Activated T-helper 2 cell treated with anti-CD3 and anti-CD28 coated beads, Interferon-gamma antibody, Interleukin-2, Interleukin-4, amounts not matched to agents 10 μg/mL and 5 μg/mL and 100 μg/mL, durations not matched to agents 14 hours and 24 hours and 36 hours (primary cell): ENCODE measurements around the gene GBGT1. TPM values are rescaled to one million over a fixed set of nuclear protein-coding genes. Genes with fewer than 3 reads are reported as not detected.
"Not testable (repeated sequence)": the region's sequence is repeated elsewhere in the genome, so short reads cannot be mapped to it uniquely, and the experiment has no call there.

Experiments used
- DNase-seq: peaks from one replicate; pipeline ENCODE4 v3.0.0; 2021; ENCODE audit warnings: low spot score
- H3K27ac Mint-ChIP-seq: one replicate; pipeline ENCODE4 v1.8.0; 2021; ENCODE audit warnings: mixed read lengths
- H3K27me3 Mint-ChIP-seq: one replicate; pipeline ENCODE4 v1.8.0; 2021; ENCODE audit warnings: low read depth, mixed read lengths
- H3K36me3 Mint-ChIP-seq: one replicate; pipeline ENCODE4 v1.8.0; 2021; ENCODE audit warnings: low read depth, mixed read lengths
- H3K4me1 Mint-ChIP-seq: one replicate; pipeline ENCODE4 v1.8.0; 2021; ENCODE audit warnings: low read depth, mixed read lengths
- H3K4me3 Mint-ChIP-seq: one replicate; pipeline ENCODE4 v1.8.0; 2021; ENCODE audit warnings: low read depth, mild to moderate bottlenecking, moderate library complexity, mixed read lengths
- H3K9me3 Mint-ChIP-seq: one replicate; pipeline ENCODE4 v1.8.0; 2021; ENCODE audit warnings: mixed read lengths
- intact Hi-C: fragments of 100-400 bp; cut with micrococcal nuclease; formaldehyde crosslinking; loops from one replicate; pipeline ENCODE4 v1.15.1; 2023
- total RNA-seq: library from RNA; stranded (reverse); gene quantifications from 2 replicates; pipeline ENCODE4 v1.2.3, GENCODE V29; 2022

GBGT1 gene
- 6.8 and 7.4 TPM in 2 replicates for total RNA-seq

DNA sequence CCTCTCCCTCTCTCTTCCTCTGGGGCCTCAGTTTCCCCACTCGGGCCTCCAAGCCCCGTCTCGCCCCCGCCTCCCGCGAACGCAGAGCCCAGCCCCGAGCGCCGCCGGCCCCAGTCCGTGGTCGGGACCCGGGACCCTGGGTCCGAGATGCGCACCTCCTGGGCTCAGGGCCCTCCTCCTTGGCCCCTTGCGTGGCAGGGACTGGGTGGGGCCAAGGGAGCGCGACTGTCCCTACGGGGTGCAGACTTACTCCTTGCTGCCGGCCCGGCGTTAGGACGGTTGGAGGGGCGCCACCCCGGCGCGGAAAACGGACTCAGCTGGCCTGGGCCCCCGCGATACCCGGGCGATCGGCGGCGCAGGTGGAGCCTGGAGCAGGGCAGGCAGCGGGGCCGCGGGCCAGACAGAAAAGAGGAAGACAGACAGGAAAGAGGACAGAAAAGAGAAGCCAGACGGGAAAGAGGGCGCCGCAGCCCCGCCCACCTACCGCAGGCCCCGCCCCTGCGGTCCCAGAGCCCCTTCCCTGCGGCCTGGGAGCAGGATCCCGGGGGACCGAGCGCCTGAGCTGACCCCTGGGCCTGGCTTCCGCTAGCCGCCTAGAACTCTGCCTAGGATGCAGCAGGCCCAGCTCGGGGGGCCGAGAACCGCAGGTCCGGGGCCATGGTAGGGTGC, at the start of gene GBGT1:
GBGT1 (minus strand) TSS at position 411 of the 669 bp plus-strand sequence. CDS start 1,502 bp downstream, outside the sequence.
- Mint-ChIP-seq H3K27me3 (peaks cover 7% of the 10 kb centered on the region), H3K27ac (no peak within 1 kb of the TSS), H3K9me3 (no peaks in the 10 kb centered on the region), H3K4me3 (peak within 1 kb of the TSS; percentile 75), H3K36me3 (peaks cover 4% of the 10 kb centered on the region), H3K4me1 (peaks cover 3% of the 10 kb centered on the region)
- intact Hi-C loops: no loop called here
- DNase-seq: peak; percentile 31

DNA sequence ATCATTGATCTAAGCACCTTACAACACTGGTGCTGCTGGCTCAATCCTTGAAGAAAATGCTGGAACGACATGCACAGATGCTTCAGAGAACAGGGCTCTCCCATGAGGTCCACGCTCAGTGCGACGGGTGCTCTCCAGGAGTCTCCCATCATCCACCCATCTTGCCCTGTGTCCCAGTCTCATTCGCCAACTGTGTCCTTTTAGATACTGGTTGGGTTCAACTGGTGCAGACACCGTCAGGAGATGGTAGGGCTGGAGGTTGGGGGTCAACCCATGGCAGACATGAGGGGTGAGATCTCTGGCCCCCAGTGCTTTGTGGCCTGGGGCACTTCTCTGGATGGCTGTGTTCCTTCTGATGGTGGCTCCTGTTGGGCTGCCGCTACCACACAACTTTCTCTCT, 46.9 kb upstream of the GBGT1 start:
- Mint-ChIP-seq H3K4me3 (no peak overlapping the region), H3K27ac (no peak overlapping the region), H3K27me3 (peaks cover 20% of the 10 kb centered on the region), H3K9me3 (peaks cover 6% of the 10 kb centered on the region), H3K4me1 (no peaks in the 10 kb centered on the region), H3K36me3 (no peaks in the 10 kb centered on the region)
- DNase-seq: no peak
- intact Hi-C loops: no loop called here

DNA sequence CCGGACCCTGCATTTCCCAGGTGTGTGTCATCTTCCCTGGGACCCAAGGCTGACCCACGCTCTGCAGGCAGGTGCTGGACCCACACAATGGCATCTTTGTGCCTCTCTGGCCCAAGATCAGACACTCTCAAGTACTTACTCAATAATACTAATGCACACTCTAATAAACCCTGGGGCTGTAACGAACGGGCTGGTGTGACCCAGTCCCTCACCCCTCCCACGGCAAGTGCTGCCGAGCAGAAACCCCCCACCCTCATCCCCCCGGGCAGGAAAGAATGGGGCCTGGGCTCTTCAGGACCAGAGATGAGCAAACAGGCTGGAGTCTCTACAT, 46.5 kb upstream of the GBGT1 start:
- Mint-ChIP-seq H3K36me3 (no peaks in the 10 kb centered on the region), H3K27me3 (peaks cover 17% of the 10 kb centered on the region), H3K27ac (no peak overlapping the region), H3K4me3 (no peak overlapping the region), H3K4me1 (no peaks in the 10 kb centered on the region), H3K9me3 (peaks cover 6% of the 10 kb centered on the region)
- DNase-seq: no peak
- intact Hi-C loops: no loop called here

DNA sequence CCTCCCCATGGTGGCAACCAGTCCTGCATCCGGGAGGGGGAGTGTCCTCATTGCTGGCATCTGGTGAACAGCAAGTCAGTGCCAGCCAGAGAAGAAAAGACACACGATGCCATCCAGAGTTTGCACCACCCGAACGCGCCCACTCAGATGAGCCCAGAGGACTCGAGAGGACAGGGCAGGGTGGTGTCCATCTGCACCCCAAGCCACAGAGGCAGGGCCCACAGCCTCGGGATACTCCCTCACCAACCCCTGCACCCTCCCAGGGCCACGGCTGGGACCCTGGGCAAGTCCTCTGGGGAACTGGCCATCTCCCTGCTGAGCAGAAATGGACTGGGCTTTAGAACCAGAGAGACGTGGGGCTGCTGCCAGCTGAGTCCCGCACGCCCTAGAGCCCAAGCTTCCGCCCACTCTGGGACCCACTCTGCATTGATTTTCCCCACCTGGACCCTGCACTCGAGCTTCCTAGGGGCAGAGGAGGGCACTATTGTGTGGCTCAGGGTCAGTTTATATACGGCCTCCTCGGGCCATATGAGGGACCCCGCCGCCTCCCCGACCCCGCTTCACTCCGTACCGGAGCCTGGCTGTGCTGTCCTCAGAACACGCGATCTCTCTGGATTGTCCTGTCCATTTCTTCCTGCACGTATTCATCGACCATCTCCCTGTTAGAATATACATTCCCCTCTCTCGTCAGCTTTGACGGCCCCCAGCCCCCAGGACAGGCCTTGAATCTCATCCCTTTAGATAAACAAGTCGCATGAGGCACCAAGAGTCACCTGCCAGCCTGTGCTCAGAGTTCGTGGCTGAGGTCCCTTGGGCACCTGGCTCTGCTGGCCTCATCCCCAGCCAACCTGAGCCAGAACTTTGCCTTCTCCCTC, 45.9 kb upstream of the GBGT1 start:
- H3K36me3 Mint-ChIP-seq, H3K4me3 Mint-ChIP-seq, H3K9me3 Mint-ChIP-seq: not testable (repeated sequence)

DNA sequence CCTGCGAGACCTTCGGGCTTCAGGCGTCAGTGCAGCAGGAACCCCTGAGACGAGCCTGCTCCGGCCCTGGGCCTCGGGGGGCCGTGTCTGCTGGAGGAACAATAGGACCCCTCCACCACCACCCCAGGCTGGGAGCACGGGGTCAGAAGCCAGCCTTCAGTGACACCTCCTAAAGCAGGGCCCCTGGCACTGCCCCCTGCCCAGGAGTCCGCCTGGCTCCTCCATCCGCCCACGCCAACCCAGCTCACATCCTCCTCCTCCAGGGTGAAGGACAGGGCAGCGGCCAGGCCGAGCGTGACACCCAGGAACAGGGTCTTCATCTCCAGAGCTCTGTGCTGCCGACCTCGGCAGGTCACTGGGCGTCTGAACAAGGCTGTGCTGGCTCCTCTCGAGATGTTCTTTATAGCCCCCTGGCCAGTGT, 45.2 kb upstream of the GBGT1 start, which contains the start of gene OBP2B:
OBP2B (minus strand) TSS at position 371 of the 421 bp plus-strand sequence; CDS start at position 320, 51 bp downstream.
- DNase-seq, H3K27me3 Mint-ChIP-seq, H3K36me3 Mint-ChIP-seq, H3K27ac Mint-ChIP-seq, intact Hi-C loops, H3K4me1 Mint-ChIP-seq, H3K4me3 Mint-ChIP-seq, H3K9me3 Mint-ChIP-seq: not testable (repeated sequence)

More for the DNA sequence above, 45.9 kb upstream of the GBGT1 start:
- DNase-seq, intact Hi-C loops, H3K4me1 Mint-ChIP-seq, H3K27ac Mint-ChIP-seq: not testable (repeated sequence)
- H3K27me3 Mint-ChIP-seq: peaks cover 13% of the 10 kb centered on the region

DNA sequence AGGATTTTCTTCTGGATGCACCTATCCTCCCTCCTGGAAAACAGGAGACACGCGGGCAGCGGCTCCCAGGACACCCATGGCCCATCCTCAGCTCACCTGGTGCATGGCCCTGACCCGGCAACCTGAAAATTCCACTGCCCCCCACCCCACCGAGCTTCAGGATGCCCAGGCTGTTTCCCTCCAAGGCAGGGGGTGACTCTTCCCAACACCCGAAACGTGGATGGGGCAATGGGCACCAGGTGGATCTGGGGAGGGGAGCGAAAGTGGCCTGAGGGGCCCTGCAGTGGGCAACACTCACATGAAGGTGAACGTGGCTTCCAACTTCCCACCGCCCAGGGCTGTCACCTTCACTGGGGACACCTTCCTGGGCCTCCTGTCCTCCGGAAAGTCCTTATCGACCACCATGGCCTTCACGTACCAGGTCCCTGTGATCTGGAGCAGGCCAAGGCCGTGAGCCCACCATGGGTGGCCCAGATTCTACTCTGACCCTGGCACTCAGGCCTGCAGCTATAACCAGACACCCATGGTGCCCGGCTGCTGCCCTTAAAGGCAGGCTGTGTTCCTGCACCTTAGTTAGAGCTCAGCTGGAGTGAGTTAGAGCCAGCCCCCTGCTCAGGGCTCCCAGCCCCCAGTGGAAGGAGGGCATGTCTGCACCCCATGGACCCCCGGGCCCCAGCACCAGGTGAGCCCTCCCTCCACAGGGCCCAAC, 44.6 kb upstream of the GBGT1 start:
- H3K36me3 Mint-ChIP-seq, H3K4me3 Mint-ChIP-seq, H3K27me3 Mint-ChIP-seq, intact Hi-C loops, H3K9me3 Mint-ChIP-seq, DNase-seq, H3K4me1 Mint-ChIP-seq, H3K27ac Mint-ChIP-seq: not testable (repeated sequence)

DNA sequence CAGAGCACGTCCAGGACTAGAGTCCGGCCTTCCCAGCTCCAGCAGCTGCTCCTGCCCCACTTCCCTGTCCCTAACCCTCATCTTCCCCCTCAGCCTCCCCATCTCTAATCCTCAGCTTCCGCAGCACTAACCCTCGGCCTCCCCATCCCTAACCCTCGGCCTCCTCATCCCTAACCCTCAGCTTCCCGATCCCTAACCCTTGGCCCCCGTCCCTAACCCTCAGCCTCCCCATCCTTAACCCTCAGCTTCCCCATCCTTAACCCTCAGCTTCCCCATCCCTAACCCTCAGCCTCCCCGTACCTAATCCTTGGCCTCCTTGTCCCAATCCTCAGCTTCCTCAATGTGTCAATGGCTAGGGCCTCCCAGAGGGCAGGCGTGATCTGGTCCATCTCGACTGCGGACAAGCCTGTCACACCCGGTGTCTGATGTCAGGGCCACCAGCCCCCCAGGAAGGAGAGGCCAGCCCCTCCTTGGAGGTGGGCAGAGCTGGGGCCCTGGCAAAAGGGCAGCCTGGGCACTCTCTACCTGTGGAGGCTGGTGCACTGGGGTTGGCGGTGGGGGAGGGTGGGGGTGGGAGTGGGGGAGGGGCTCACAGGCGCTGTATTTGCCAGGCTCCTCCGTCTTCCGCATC, 43.9 kb upstream of the GBGT1 start:
- H3K27me3 Mint-ChIP-seq: peaks cover 3% of the 10 kb centered on the region
- intact Hi-C loops: no loop called here
- DNase-seq: no peak
- H3K4me3 Mint-ChIP-seq: no peak overlapping the region
- H3K4me1 Mint-ChIP-seq: no peaks in the 10 kb centered on the region
- H3K27ac Mint-ChIP-seq: no peak overlapping the region
- no peaks in the 10 kb centered on the region for H3K9me3 Mint-ChIP-seq
- no peaks in the 10 kb centered on the region for H3K36me3 Mint-ChIP-seq

DNA sequence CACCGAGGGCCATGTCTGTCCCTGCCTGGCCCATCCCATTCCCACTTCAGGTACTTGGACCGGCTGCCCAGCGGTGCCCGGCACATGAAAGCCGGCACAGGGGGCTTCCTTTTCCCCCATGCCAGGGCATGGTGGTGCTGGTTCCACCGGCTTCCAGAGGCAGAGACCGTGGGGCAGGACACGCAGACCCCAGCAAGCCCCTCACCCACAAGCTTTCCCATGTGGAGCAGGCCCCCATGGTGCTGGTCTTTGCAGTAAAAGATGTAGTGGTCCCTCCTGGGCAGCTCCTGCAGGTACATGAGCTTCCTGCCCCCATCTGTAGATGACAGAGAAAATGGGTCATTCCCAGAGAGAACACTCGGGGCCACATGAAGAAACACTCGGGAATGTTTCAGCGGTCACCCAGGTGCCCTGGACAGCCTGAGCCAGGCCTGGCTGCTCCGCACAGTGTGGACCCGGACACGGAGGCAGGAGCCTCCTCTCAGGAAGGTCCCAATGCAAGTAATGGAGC, 43.4 kb upstream of the GBGT1 start:
- no peak overlapping the region for H3K4me3 Mint-ChIP-seq
- H3K9me3 Mint-ChIP-seq: no peaks in the 10 kb centered on the region
- no peak for DNase-seq
- intact Hi-C loops: no loop called here
- H3K4me1 Mint-ChIP-seq: no peaks in the 10 kb centered on the region
- H3K36me3 Mint-ChIP-seq: no peaks in the 10 kb centered on the region
- no peak overlapping the region for H3K27ac Mint-ChIP-seq
- H3K27me3 Mint-ChIP-seq: peaks cover 3% of the 10 kb centered on the region

DNA sequence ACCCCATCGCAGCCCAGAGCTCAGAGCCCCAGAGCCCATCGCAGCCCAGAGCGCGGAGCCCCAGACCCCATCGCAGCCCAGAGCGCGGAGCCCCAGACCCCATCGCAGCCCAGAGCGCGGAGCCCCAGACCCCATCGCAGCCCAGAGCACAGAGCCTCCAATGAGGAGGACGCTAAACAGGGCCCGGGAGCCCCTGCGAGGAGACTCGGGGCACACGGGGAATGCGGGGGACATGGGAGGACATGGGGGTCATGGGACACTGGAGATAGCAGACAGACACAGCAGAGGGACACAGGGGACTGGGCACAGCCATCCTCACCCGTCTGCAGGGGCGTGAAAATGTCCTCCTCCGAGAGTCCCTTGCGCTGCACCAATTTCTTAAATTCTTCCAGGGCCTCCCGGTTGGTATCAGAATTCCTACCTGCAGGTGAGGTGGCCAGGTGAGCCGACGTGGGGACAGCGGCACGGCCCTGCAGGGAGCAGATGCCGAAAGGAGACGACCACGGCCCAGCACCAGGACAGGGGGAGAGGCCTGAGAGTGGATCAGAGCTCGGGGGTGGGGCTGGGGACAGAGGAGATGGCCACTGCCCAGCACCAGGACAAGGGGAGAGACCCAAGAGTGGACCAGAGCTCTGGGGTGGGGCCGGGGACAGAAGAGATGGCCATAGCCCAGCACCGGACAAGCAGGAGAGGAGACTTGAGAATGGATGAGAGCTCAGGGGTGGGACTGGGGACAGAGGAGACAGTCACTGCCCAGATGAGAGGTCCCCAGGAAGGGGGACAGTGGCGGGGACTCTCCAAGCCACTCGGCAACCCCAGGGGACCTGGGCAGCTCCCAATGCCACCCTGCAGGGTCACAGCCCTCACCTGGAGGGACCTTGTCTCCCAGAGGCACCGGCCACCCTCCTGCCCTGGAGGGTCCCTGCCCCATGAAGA, 42.5 kb upstream of the GBGT1 start:
- H3K27ac Mint-ChIP-seq: no peak overlapping the region
- intact Hi-C loops: no loop called here
- H3K9me3 Mint-ChIP-seq: no peaks in the 10 kb centered on the region
- H3K27me3 Mint-ChIP-seq: peaks cover 2% of the 10 kb centered on the region
- no peak overlapping the region for H3K4me3 Mint-ChIP-seq
- no peak for DNase-seq
- H3K4me1 Mint-ChIP-seq: no peaks in the 10 kb centered on the region
- no peaks in the 10 kb centered on the region for H3K36me3 Mint-ChIP-seq

DNA sequence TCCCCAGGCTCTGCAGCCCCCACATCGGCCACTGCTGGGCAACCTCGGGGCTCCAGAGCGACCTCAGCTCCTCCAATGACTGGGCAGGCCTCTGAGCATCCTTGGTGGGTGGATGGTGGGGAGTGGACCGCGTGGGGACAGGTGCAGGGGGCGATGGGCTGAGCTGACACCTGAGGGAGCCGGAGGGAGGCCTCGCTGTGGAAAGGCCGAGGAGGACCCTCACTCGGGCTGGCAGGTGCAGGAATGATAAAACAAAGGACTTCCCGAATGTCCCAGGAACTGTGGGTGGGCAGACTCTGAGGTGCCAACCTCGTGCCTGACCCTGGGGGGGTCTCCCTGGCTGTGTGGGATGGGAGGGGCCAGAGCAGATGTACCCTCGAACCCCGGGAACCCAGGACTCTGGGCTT, 41.8 kb upstream of the GBGT1 start:
- H3K27me3 Mint-ChIP-seq, intact Hi-C loops, H3K36me3 Mint-ChIP-seq, DNase-seq, H3K9me3 Mint-ChIP-seq, H3K27ac Mint-ChIP-seq, H3K4me3 Mint-ChIP-seq, H3K4me1 Mint-ChIP-seq: not testable (repeated sequence)

DNA sequence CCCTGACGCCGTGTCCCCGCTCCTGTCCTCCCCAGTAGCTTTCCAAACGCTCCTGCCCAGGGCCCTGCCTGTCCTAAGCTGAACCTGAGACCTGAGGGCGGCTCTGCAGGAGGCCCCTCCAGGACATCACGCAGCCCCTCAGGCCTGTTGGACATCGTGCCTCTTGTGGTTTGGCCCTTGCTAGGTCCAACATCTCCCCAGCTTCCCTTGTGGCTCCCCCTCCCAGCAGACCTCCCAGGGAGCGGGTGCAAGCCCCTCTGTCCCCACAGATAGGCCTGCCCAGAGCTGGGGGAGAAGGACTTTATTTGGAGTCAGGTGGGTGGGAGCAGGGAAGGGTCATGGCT, 41.3 kb upstream of the GBGT1 start:
- H3K36me3 Mint-ChIP-seq: no peaks in the 10 kb centered on the region
- no peak for DNase-seq
- intact Hi-C loops: no loop called here
- peaks cover 5% of the 10 kb centered on the region for H3K27me3 Mint-ChIP-seq
- H3K4me3 Mint-ChIP-seq: no peak overlapping the region
- H3K9me3 Mint-ChIP-seq: no peaks in the 10 kb centered on the region
- no peak overlapping the region for H3K27ac Mint-ChIP-seq
- H3K4me1 Mint-ChIP-seq: no peaks in the 10 kb centered on the region
